Motor neuron (in vitro differentiated cells): Measurements from ENCODE around the gene ANO6. TPM values are rescaled to one million over a fixed set of nuclear protein-coding genes. Genes with fewer than 3 reads are reported as not detected.

Experiments used
- ATAC-seq, 8 experiments: fragments of 200-7000 bp; cut with Tn5 transposase; replicated peaks in 6 of 8; 2 replicates each; pipeline ENCODE4 v1.8.0; 2021; ENCODE audit warnings: mild to moderate bottlenecking in 8 of 8, moderate library complexity in 8 of 8
- H3K27ac ChIP-seq, 2 donors: fragments of 250-450 bp; sonication (Bioruptor Pico); 2 replicates each; pipeline ENCODE4 v1.9.0; 2021; ENCODE audit warnings: antibody characterized with exemption in 2 of 2, mild to moderate bottlenecking in 2 of 2, moderate library complexity in 1 of 2
- H3K4me1 ChIP-seq, 2 donors: fragments of 250-450 bp; sonication (Bioruptor Pico); replicated peaks in 1 of 2; 2 replicates each; pipeline ENCODE4 v1.6.1; 2021; ENCODE audit warnings: antibody characterized with exemption in 2 of 2, mild to moderate bottlenecking in 2 of 2, moderate library complexity in 1 of 2
- H3K4me3 ChIP-seq, 5 donors: fragments of 250-450 bp; sonication (Bioruptor Pico); 2 replicates each; pipeline ENCODE4 v1.9.0; 2021; ENCODE audit warnings: antibody characterized with exemption in 5 of 5, mild to moderate bottlenecking in 5 of 5, moderate library complexity in 4 of 5
- WGBS, 10 experiments: fragments of 450-650 bp; shearing (Covaris generic); methylation state at CpG; one replicate each; pipeline ENCODE4 v1.0.0; 2022; 5-methylcytosine and 5-hydroxymethylcytosine counted together
- in situ Hi-C, 9 experiments: fragments of 400-800 bp; cut with MboI; loops; one replicate each; pipeline ENCODE4 v1.15.0; 2021; ENCODE audit warnings: low sequenced_read_pairs in 9 of 9, low pct_unique_long_range_greater_than_20kb in 2 of 9; ENCODE audit not compliant: unreplicated experiment in 9 of 9
- total RNA-seq, 8 experiments: library from RNA; unstranded; fragments of 300-600 nt; gene quantifications; 2 replicates each; pipeline versions ENCODE4 v1.2.3 to v1.2.4, GENCODE V29; 2022

The ANO6 gene
- total RNA-seq, 8 experiments from 2014 or later: 13.2 to 64.7 (median 27.4) TPM

GRCh38 chr12:45216230-45216982 is 511 bp downstream of the ANO6 start:
- peak; percentile 41 to 73 (median 64) for ATAC-seq
- H3K27ac ChIP-seq: peak overlapping the region; percentile 68 to 85
- in situ Hi-C loops: loop anchor here in 1 of 9 experiments (25.0 kb wide), 1 partner anchor 171 kb away; no protein-coding TSS in a partner anchor
- H3K4me3 ChIP-seq: peak overlapping the region; percentile 68 to 89 (median 81)
- H3K4me1 ChIP-seq: peaks cover 9 to 15% of the 10 kb centered on the region in 2 donors
- 0% methylated on average over 2 to 8 of the region's 70 CpGs; no CpG with 5 or more reads in 6 of the 10 experiments for WGBS, 10 experiments

- Histone ChIP-seq H3K27ac (peak overlapping the region; percentile 68 to 85), H3K4me3 (peak overlapping the region; percentile 68 to 89 (median 81)), H3K4me1 (peaks cover 9 to 15% of the 10 kb centered on the region in 2 donors)
- ATAC-seq: no peak
- in situ Hi-C loops: loop anchor here in 1 of 9 experiments (25.0 kb wide), 1 partner anchor 170 kb away; no protein-coding TSS in a partner anchor
- 0 to 4% (median 0%) methylated on average over 2 to 7 of the region's 9 CpGs for WGBS, 10 experiments
Measured at GRCh38 chr12:45216983-45217485, 1.1 kb downstream of the ANO6 start.

GRCh38 chr12:45217846-45218245 is 2.0 kb downstream of the ANO6 start:
- Histone ChIP-seq H3K4me1 (peaks cover 9 to 15% of the 10 kb centered on the region in 2 donors), H3K27ac (no peak overlapping the region), H3K4me3 (peak overlapping the region; percentile 68 to 89 (median 81))
- ATAC-seq: no peak
- WGBS, 10 experiments: 0 to 33% (median 21%) methylated on average over 1 to 2 of the region's 2 CpGs; no CpG with 5 or more reads in 3 of the 10 experiments
- in situ Hi-C loops: loop anchor here in 1 of 9 experiments (25.0 kb wide), 1 partner anchor 169 kb away; no protein-coding TSS in a partner anchor

GRCh38 chr12:45219621-45220020 is 3.7 kb downstream of the ANO6 start:
- H3K4me1 ChIP-seq: peaks cover 19 to 21% of the 10 kb centered on the region in 2 donors
- in situ Hi-C loops: loop anchor here in 1 of 9 experiments (25.0 kb wide), 1 partner anchor 168 kb away; no protein-coding TSS in a partner anchor
- 82 to 100% (median 100%) methylated on average over 1 to 2 of the region's 2 CpGs; no CpG with 5 or more reads in 3 of the 10 experiments for WGBS, 10 experiments

GRCh38 chr12:45220363-45220931 is 4.6 kb downstream of the ANO6 start:
- no peak overlapping the region for H3K27ac ChIP-seq
- H3K4me1 ChIP-seq: peaks cover 19 to 21% of the 10 kb centered on the region in 2 donors
- in situ Hi-C loops: loop anchor here in 1 of 9 experiments (25.0 kb wide), 1 partner anchor 167 kb away; no protein-coding TSS in a partner anchor
- no peak overlapping the region for H3K4me3 ChIP-seq
- ATAC-seq: no peak

More at GRCh38 chr12:45219621-45220020, 3.7 kb downstream of the ANO6 start:
- H3K4me3 ChIP-seq: no peak overlapping the region
- no peak for ATAC-seq
- H3K27ac ChIP-seq: no peak overlapping the region

- no peak overlapping the region for H3K27ac ChIP-seq
- WGBS, 10 experiments: 60 to 100% (median 91%) methylated on average over 1 to 6 of the region's 6 CpGs; no CpG with 5 or more reads in 3 of the 10 experiments
- ATAC-seq: no peak
- H3K4me1 ChIP-seq: peaks cover 19 to 21% of the 10 kb centered on the region in 2 donors
- H3K4me3 ChIP-seq: no peak overlapping the region
- in situ Hi-C loops: loop anchor here in 1 of 9 experiments (25.0 kb wide), 1 partner anchor 166 kb away; no protein-coding TSS in a partner anchor
Measured at GRCh38 chr12:45220969-45221368, 5.1 kb downstream of the ANO6 start.

- ATAC-seq: no peak
- no peak overlapping the region for H3K27ac ChIP-seq
- WGBS, 10 experiments: 67 to 100% (median 94%) methylated on average over 1 to 2 of the region's 2 CpGs; no CpG with 5 or more reads in 1 of the 10 experiments
- peaks cover 5 to 16% of the 10 kb centered on the region in 2 donors for H3K4me1 ChIP-seq
- no peak overlapping the region for H3K4me3 ChIP-seq
- in situ Hi-C loops: loop anchor here in 1 of 9 experiments (25.0 kb wide), 1 partner anchor 163 kb away; no protein-coding TSS in a partner anchor
Measured at GRCh38 chr12:45223868-45224267, 8.0 kb downstream of the ANO6 start.

GRCh38 chr12:45224311-45224710 is 8.4 kb downstream of the ANO6 start:
- H3K4me1 ChIP-seq: peaks cover 4 to 14% of the 10 kb centered on the region in 2 donors
- no peak overlapping the region for H3K4me3 ChIP-seq
- 17 to 88% (median 83%) methylated on average over 1 of the region's 1 CpG; no CpG with 5 or more reads in 5 of the 10 experiments for WGBS, 10 experiments
- H3K27ac ChIP-seq: no peak overlapping the region
- ATAC-seq: peak in 1 of 8 experiments; percentile 62
- in situ Hi-C loops: loop anchor here in 1 of 9 experiments (25.0 kb wide), 1 partner anchor 163 kb away; no protein-coding TSS in a partner anchor

GRCh38 chr12:45226021-45226420 is 10.1 kb downstream of the ANO6 start:
- Histone ChIP-seq H3K4me1 (peaks cover 4 to 12% of the 10 kb centered on the region in 2 donors), H3K4me3 (no peak overlapping the region), H3K27ac (no peak overlapping the region)
- no peak for ATAC-seq
- in situ Hi-C loops: no loop called here

- Histone ChIP-seq H3K4me1 (peaks cover 13 to 19% of the 10 kb centered on the region in 2 donors), H3K27ac (no peak overlapping the region), H3K4me3 (no peak overlapping the region)
- in situ Hi-C loops: no loop called here
- 92 to 100% (median 100%) methylated on average over 1 to 3 of the region's 3 CpGs; no CpG with 5 or more reads in 2 of the 10 experiments for WGBS, 10 experiments
- ATAC-seq: peak in 1 of 8 experiments; percentile 74
Measured at GRCh38 chr12:45227316-45228067, 11.6 kb downstream of the ANO6 start.

- WGBS, 10 experiments: 7 to 86% (median 47%) methylated on average over 2 to 3 of the region's 3 CpGs; no CpG with 5 or more reads in 2 of the 10 experiments
- Histone ChIP-seq H3K4me3 (no peak overlapping the region), H3K27ac (no peak overlapping the region), H3K4me1 (peaks cover 34 to 36% of the 10 kb centered on the region in 2 donors)
- ATAC-seq: no peak
- in situ Hi-C loops: no loop called here
Measured at GRCh38 chr12:45231515-45232145, 15.7 kb downstream of the ANO6 start.
